ENCODE data around the gene EPB41. TPM values are rescaled to one million over a fixed set of nuclear protein-coding genes. Genes with fewer than 3 reads are reported as not detected.

The EPB41 gene
- total RNA-seq, 1 experiment from 2014 or later = 40.7 TPM

- no peak for TF ChIP-seq CTCF (IDR thresholded peaks at IDR 0.05; ENCODE audit: unreplicated experiment)
- H3K4me3 Mint-ChIP-seq (ENCODE audit: low read depth, unreplicated experiment) = no peak overlapping the region
- intact Hi-C loops (cut with micrococcal nuclease; ENCODE audit: unreplicated experiment) = no loop called here
- CTCF ChIA-PET = interaction anchor here (0.6 to 0.7 kb wide), 2 partner anchors 88 to 108 kb away, joined by 3 read pairs; no protein-coding TSS in a partner anchor
- no peaks in the 10 kb centered on the region for H3K27me3 Mint-ChIP-seq (ENCODE audit: unreplicated experiment)
- no TSS peak for BruUV-seq (replicated peaks)
- no peak overlapping the region for H3K27ac Mint-ChIP-seq (ENCODE audit: unreplicated experiment)
- peaks cover 17% of the 10 kb centered on the region for H3K4me1 Mint-ChIP-seq (ENCODE audit: low read depth, unreplicated experiment)
- no peak for DNase-seq
- no peaks in the 10 kb centered on the region for H3K9me3 Mint-ChIP-seq (ENCODE audit: low read depth, unreplicated experiment)
- peaks cover 6% of the 10 kb centered on the region for H3K36me3 Mint-ChIP-seq (ENCODE audit: insufficient read depth, unreplicated experiment)
Measured at GRCh38 chr1:28971980-28972771, 57.8 kb downstream of the EPB41 start.

GRCh38 chr1:28973596-28974421 is 59.4 kb downstream of the EPB41 start:
- intact Hi-C loops (cut with micrococcal nuclease; ENCODE audit: unreplicated experiment) = no loop called here
- peak overlapping the region; percentile 34 for H3K27ac Mint-ChIP-seq (ENCODE audit: unreplicated experiment)
- H3K27me3 Mint-ChIP-seq (ENCODE audit: unreplicated experiment) = no peaks in the 10 kb centered on the region
- no peak overlapping the region for H3K4me3 Mint-ChIP-seq (ENCODE audit: low read depth, unreplicated experiment)
- CTCF ChIA-PET = no interaction called here
- TF ChIP-seq CTCF (IDR thresholded peaks at IDR 0.05; ENCODE audit: unreplicated experiment) = no peak
- H3K36me3 Mint-ChIP-seq (ENCODE audit: insufficient read depth, unreplicated experiment) = peaks cover 6% of the 10 kb centered on the region
- BruUV-seq (replicated peaks) = no TSS peak
- H3K4me1 Mint-ChIP-seq (ENCODE audit: low read depth, unreplicated experiment) = peaks cover 17% of the 10 kb centered on the region
- H3K9me3 Mint-ChIP-seq (ENCODE audit: low read depth, unreplicated experiment) = no peaks in the 10 kb centered on the region
- DNase-seq = no peak

GRCh38 chr1:28974432-28974831 is 60.1 kb downstream of the EPB41 start:
- Mint-ChIP-seq H3K4me3 (ENCODE audit: low read depth, unreplicated experiment) (no peak overlapping the region), H3K9me3 (ENCODE audit: low read depth, unreplicated experiment) (no peaks in the 10 kb centered on the region), H3K4me1 (ENCODE audit: low read depth, unreplicated experiment) (peaks cover 17% of the 10 kb centered on the region), H3K36me3 (ENCODE audit: insufficient read depth, unreplicated experiment) (peaks cover 6% of the 10 kb centered on the region), H3K27ac (ENCODE audit: unreplicated experiment) (peak overlapping the region; percentile 34), H3K27me3 (ENCODE audit: unreplicated experiment) (no peaks in the 10 kb centered on the region)
- TF ChIP-seq CTCF (IDR thresholded peaks at IDR 0.05; ENCODE audit: unreplicated experiment) = no peak
- intact Hi-C loops (cut with micrococcal nuclease; ENCODE audit: unreplicated experiment) = no loop called here
- CTCF ChIA-PET = no interaction called here
- no TSS peak for BruUV-seq (replicated peaks)
- no peak for DNase-seq

- Mint-ChIP-seq H3K27me3 (ENCODE audit: unreplicated experiment) (no peaks in the 10 kb centered on the region), H3K36me3 (ENCODE audit: insufficient read depth, unreplicated experiment) (peaks cover 6% of the 10 kb centered on the region), H3K9me3 (ENCODE audit: low read depth, unreplicated experiment) (no peaks in the 10 kb centered on the region), H3K4me1 (ENCODE audit: low read depth, unreplicated experiment) (peaks cover 17% of the 10 kb centered on the region), H3K27ac (ENCODE audit: unreplicated experiment) (no peak overlapping the region), H3K4me3 (ENCODE audit: low read depth, unreplicated experiment) (no peak overlapping the region)
- no peak for TF ChIP-seq CTCF (IDR thresholded peaks at IDR 0.05; ENCODE audit: unreplicated experiment)
- DNase-seq = no peak
- intact Hi-C loops (cut with micrococcal nuclease; ENCODE audit: unreplicated experiment) = no loop called here
- CTCF ChIA-PET = interaction anchor here (0.6 kb wide), 1 partner anchor 81 kb away, joined by 5 read pairs; no protein-coding TSS in a partner anchor
- BruUV-seq (replicated peaks) = no TSS peak
Measured at GRCh38 chr1:28976248-28976647, 61.9 kb downstream of the EPB41 start.
